Cardiac muscle cell (in vitro differentiated cells and primary cell): ENCODE data around the gene SNX7. TPM values are rescaled to one million over a fixed set of nuclear protein-coding genes. Genes with fewer than 3 reads are reported as not detected.

ENCODE experiments used
- DNase-seq, 2 donors: peaks; one replicate each; pipeline versions ENCODE4 v3.0.0 to v3.0.0-alpha.2; 2010 to 2017; ENCODE audit warnings: low read depth in 1 of 2, low spot score in 1 of 2
- H3K27ac ChIP-seq: fragments of 200-600 bp; sonication (generic); 2 replicates; pipeline ENCODE4 v1.5.1; 2016
- H3K27me3 ChIP-seq: fragments of 200-600 bp; sonication (generic); 2 replicates; pipeline ENCODE4 v1.6.0; 2016; ENCODE audit warnings: control low read depth
- H3K36me3 ChIP-seq: fragments of 200-600 bp; sonication (generic); 2 replicates; pipeline ENCODE4 v1.5.1; 2016; ENCODE audit warnings: control low read depth
- H3K4me1 ChIP-seq: fragments of 200-600 bp; sonication (generic); 2 replicates; pipeline ENCODE4 v1.8.1; 2017; ENCODE audit warnings: low read depth, mild to moderate bottlenecking, mixed run types
- H3K4me3 ChIP-seq: fragments of 200-600 bp; sonication (generic); 2 replicates; pipeline ENCODE4 v1.5.1; 2016; ENCODE audit warnings: mild to moderate bottlenecking
- H3K9me3 ChIP-seq: fragments of 200-600 bp; sonication (generic); 2 replicates; pipeline ENCODE4 v1.5.1; 2017; ENCODE audit warnings: low read depth, mild to moderate bottlenecking, control low read depth
- CTCF ChIP-seq: IDR thresholded peaks from 2 replicates; pipeline ENCODE4 v1.5.1; 2012; ENCODE audit warnings: low read depth, mild to moderate bottlenecking, low read length
- polyA plus RNA-seq: library from polyadenylated mRNA; unstranded; fragments of >200 nt; fragmentation: Nextera tagmentation; extraction: Ambion mirVana; gene quantifications from 2 replicates; pipeline ENCODE4 v1.2.1, GENCODE V29; 2016
- total RNA-seq: library from RNA; depleted of rRNA; stranded (reverse); fragments of >200 nt; gene quantifications from 2 replicates; pipeline ENCODE4 v1.2.3, GENCODE V29; 2016

SNX7 gene
- total and polyA plus RNA-seq, 2 experiments from 2014 or later, result 20.6 to 42.2 TPM

GRCh38 chr1:98792123-98792522 lies 130.6 kb downstream of the SNX7 start:
- H3K27ac ChIP-seq, result no peak overlapping the region
- no peaks in the 10 kb centered on the region for H3K9me3 ChIP-seq
- DNase-seq, result peak in 1 of 2 donors; percentile 2
- H3K4me3 ChIP-seq, result no peak overlapping the region
- no peaks in the 10 kb centered on the region for H3K36me3 ChIP-seq
- no peak for TF ChIP-seq CTCF
- H3K27me3 ChIP-seq, result no peaks in the 10 kb centered on the region
- no peaks in the 10 kb centered on the region for H3K4me1 ChIP-seq

- no peak for TF ChIP-seq CTCF
- no peaks in the 10 kb centered on the region for H3K36me3 ChIP-seq
- H3K27ac ChIP-seq, result no peak overlapping the region
- no peak overlapping the region for H3K4me3 ChIP-seq
- no peaks in the 10 kb centered on the region for H3K9me3 ChIP-seq
- no peaks in the 10 kb centered on the region for H3K27me3 ChIP-seq
- no peak for DNase-seq
- no peaks in the 10 kb centered on the region for H3K4me1 ChIP-seq
Observed at GRCh38 chr1:98793136-98793535, 131.6 kb downstream of the SNX7 start.

GRCh38 chr1:98794196-98794886 lies 132.8 kb downstream of the SNX7 start:
- TF ChIP-seq CTCF, result peak; percentile 82

GRCh38 chr1:98796049-98796448 lies 134.5 kb downstream of the SNX7 start:
- Histone ChIP-seq H3K9me3 (no peaks in the 10 kb centered on the region), H3K27me3 (no peaks in the 10 kb centered on the region), H3K27ac (no peak overlapping the region), H3K36me3 (no peaks in the 10 kb centered on the region), H3K4me3 (no peak overlapping the region), H3K4me1 (no peaks in the 10 kb centered on the region)
- no peak for DNase-seq
- TF ChIP-seq CTCF, result no peak

More at GRCh38 chr1:98794196-98794886, 132.8 kb downstream of the SNX7 start:
- Histone ChIP-seq H3K9me3 (no peaks in the 10 kb centered on the region), H3K27ac (no peak overlapping the region), H3K36me3 (no peaks in the 10 kb centered on the region), H3K4me3 (no peak overlapping the region), H3K27me3 (no peaks in the 10 kb centered on the region), H3K4me1 (no peaks in the 10 kb centered on the region)
- DNase-seq, result peak; percentile 75 to 80

GRCh38 chr1:98797506-98797905 lies 136.0 kb downstream of the SNX7 start:
- Histone ChIP-seq H3K9me3 (no peaks in the 10 kb centered on the region), H3K4me1 (no peaks in the 10 kb centered on the region), H3K36me3 (no peaks in the 10 kb centered on the region), H3K27ac (no peak overlapping the region), H3K27me3 (no peaks in the 10 kb centered on the region), H3K4me3 (no peak overlapping the region)
- no peak for TF ChIP-seq CTCF
- no peak for DNase-seq
